ENCODE results near the gene ZNF22. TPM values are rescaled to one million over a fixed set of nuclear protein-coding genes. Genes with fewer than 3 reads are reported as not detected.

The ZNF22 gene
- total and polyA plus RNA-seq, 2 of the 8 experiments (the other 6 are each of a cell fraction or from before 2014, with no cell fraction given): 18.2 to 45.2 TPM

GRCh38 chr10:44956226-44956625, 44.5 kb upstream of the ZNF22 start:
- WGBS, 2 experiments (ENCODE audit: extremely low coverage in 1 of 2, insufficient coverage in 1 of 2, insufficient read length in 1 of 2, insufficient replicate concordance in 2 of 2, low coverage in 1 of 2, low lambda C conversion rate in 2 of 2, missing lambda C conversion rate in 1 of 2): 92% methylated on average over 4 of the region's 4 CpGs; no CpG with 5 or more reads in 1 of the 2 experiments
- Histone ChIP-seq H3K18ac (ENCODE audit: extremely low read depth, low read length) (no peak overlapping the region), H2BK5ac (ENCODE audit: low read depth, low read length) (no peak overlapping the region), H2BK20ac (ENCODE audit: low read length) (no peak overlapping the region), H3K4me1 (replicated peaks in 1 of 4; ENCODE audit: control insufficient read depth in 3 of 4, insufficient read depth in 4 of 4, low read length in 3 of 4) (peaks cover 4 to 18% (median 9%) of the 10 kb centered on the region in 4 experiments), H4K5ac (ENCODE audit: insufficient read length, low read depth, low read length) (no peak overlapping the region), H3K23me2 (ENCODE audit: low read depth, low read length) (peaks cover 8% of the 10 kb centered on the region), H2BK15ac (ENCODE audit: low read length) (no peak overlapping the region), H2BK12ac (ENCODE audit: low read depth, low read length) (no peak overlapping the region), H2BK120ac (replicated peaks; ENCODE audit: low read depth, low read length) (no peak overlapping the region), H3K27ac (ENCODE audit: low read depth, low read length) (no peak overlapping the region), H4K8ac (ENCODE audit: extremely low read depth, insufficient read depth, low read length) (no peak overlapping the region), H3K27me3 (replicated peaks in 1 of 4; ENCODE audit: control insufficient read depth in 3 of 4, extremely low read depth in 1 of 4, insufficient read depth in 3 of 4, low read length in 3 of 4) (peaks cover 0 to 7% (median 3%) of the 10 kb centered on the region in 4 experiments; a peak in 4 of 7 replicates), H3K79me2 (ENCODE audit: control insufficient read depth in 1 of 2, insufficient read depth in 2 of 2, low read length in 2 of 2) (no peaks in the 10 kb centered on the region), H2AFZ (ENCODE audit: low read length) (no peak overlapping the region), H3K4me3 (ENCODE audit: extremely low read depth in 1 of 4, insufficient read depth in 2 of 4, low read depth in 3 of 4, low read length in 4 of 4) (no peak overlapping the region), H3K14ac (ENCODE audit: insufficient read length) (no peak overlapping the region), H3K23ac (ENCODE audit: insufficient read length) (no peak overlapping the region), H3K56ac (replicated peaks; ENCODE audit: insufficient read length, low read depth, low read length) (no peak overlapping the region), H3K4me2 (ENCODE audit: insufficient read depth in 1 of 2, low read depth in 2 of 2, low read length in 2 of 2) (no peak overlapping the region), H3K4ac (replicated peaks; ENCODE audit: insufficient read length, low read depth, low read length) (no peak overlapping the region), H3K9ac (replicated peaks in 1 of 4; ENCODE audit: extremely low read depth in 1 of 4, low read depth in 3 of 4, low read length in 3 of 4) (no peak overlapping the region), H3K9me3 (ENCODE audit: insufficient read depth in 2 of 2, low read depth in 1 of 2, low read length in 1 of 2) (no peaks in the 10 kb centered on the region), H2AK5ac (ENCODE audit: low read depth, low read length) (no peak overlapping the region), H4K20me1 (replicated peaks in 1 of 2; ENCODE audit: control insufficient read depth in 1 of 2, insufficient read depth in 2 of 2, low read length in 2 of 2) (no peaks in the 10 kb centered on the region), H4K91ac (replicated peaks; ENCODE audit: insufficient read length, low read length) (no peak overlapping the region), H3K36me3 (ENCODE audit: control insufficient read depth in 2 of 4, insufficient read depth in 4 of 4, low read length in 3 of 4) (no peaks in the 10 kb centered on the region), H3K79me1 (ENCODE audit: low read depth, low read length) (no peaks in the 10 kb centered on the region)
- FAIRE-seq (no peak), DNase-seq (ENCODE audit: low read depth in 1 of 2, low spot score in 2 of 2) (no peak)
- TF ChIP-seq POLR2AphosphoS5 (IDR thresholded peaks at IDR 0.05; ENCODE audit: low read depth, low read length): no peak
- CTCF ChIA-PET (ENCODE audit: partially characterized antibody): interaction anchor here (0.6 to 13.4 kb wide), 5 partner anchors 9 to 48 kb away, joined by 3 to 143 read pairs (median 6); no protein-coding TSS in a partner anchor
- POLR2A ChIA-PET (ENCODE audit: partially characterized antibody): no interaction called here
